SW480 (cell line): Measurements from ENCODE around the gene TMEM184B.

Experiments
- DNase-seq: peaks from one replicate; pipeline ENCODE4 v3.0.0-alpha.2; 2016; ENCODE audit warnings: low spot score

The TMEM184B gene

DNA sequence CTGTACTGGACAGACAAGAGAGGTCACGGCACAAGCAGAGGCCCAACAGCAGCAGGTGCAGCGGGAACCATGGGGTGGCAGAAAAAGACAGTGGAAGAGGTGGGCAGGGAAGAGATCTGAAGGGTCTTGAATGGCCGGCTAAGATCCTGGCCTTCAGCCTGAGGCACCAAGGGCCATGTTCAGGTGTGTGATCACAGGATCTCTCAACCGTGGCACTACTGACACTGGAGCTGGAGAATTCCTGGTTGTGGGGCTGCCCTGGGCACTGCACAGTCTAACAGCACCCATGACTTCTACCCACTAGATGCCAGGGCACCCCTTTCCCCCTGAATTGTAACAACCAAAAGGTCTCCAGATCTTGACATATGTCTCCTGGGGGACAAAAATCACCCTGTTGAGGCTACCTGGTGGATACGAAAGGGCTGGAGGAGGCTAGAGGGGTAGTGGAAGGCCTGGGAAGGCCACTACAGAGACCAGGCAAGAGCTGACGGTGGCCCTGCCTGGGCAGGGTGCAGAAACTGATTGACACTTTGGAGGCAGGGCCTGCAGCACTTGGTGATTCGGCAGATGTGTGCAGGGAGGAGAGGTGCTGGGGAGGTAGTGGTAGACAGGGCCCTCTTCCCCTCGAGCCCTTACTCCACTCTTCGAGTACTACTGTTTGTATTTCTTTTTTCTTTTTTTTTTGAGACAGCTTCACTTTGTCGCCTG, 36.1 kb upstream of the TMEM184B start:
- DNase-seq = no peak

DNA sequence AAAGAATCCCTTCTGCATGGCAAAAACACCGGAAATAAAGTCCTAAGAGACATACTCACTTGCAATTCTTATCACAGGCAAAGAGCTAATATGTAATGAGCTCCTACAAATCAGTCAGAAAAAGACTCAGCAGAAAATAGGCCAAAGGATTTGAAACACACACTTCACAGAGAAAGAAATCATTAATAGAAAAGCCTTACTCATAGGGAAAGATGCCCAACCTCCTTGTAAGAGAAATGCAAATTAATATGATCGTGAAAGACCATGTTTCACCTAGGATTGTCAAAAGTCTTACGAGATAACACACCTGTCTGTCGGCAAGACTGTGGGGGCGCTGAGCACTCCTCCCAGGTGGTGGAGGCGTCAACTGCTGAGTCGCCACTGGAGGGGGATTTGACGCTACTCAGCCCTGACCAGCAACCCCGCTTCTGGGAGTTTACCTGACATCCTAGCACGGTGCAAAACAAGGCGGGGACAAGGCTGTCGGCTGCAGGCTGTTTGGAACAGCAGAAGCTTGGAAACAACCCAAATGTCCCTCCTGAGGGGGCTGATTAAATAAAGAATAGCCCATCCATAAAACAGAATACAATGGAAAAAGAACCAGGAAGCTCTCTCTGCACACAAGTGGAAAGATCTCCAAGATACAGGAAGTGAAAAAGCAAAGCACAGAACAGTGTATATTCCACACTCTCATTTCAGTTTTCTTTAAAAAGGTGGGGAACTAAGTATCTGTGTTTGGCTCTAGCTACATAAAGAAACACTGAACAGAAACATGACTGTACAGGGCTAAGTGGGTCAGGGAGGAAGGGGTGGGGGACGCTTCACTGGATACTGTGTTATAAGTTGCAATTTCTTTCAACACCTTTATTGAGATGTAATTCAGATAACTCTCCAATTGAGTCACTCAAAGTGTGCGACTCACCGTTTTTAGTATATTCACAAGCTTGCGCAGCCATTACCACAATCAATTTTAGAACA, 33.0 kb upstream of the TMEM184B start:
- no peak for DNase-seq

DNA sequence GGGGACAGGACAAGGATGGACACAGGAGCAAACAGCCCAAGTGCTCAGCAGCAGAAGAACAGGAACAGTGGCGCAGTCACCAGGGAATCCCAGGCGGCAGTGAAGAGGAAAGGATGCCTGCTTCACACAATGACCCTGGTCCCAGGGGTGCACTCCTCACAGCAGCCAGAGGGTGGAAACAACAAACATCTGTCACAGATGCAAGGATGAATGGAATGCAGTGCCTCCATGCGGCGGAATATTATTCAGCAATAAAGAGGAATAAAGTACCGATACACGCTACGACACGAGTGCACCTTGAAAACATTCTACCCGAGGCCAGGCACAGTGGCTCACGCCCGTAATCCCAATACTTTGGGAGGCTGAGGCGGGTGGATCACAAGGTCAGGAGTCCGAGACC, 31.7 kb upstream of the TMEM184B start:
- DNase-seq = no peak

DNA sequence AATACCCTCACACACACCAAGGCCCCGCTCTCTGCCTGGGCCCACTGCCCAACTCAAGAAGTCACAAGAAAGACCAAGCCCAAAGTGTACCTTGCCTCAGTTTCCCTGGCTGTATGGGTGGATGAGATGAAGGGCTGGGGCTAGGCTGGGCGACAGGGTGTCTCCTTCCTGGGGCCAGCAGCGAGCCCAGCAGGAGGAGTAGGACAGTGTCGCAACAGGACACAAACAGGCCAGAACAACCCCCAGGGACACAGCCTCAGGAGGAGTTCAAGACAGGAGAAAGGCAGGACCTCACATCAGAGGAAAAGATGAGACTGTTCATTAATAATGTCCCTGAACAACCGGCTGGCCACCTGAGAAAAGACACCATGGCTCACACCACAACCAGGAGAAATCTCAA, 31.2 kb upstream of the TMEM184B start:
- DNase-seq = no peak

DNA sequence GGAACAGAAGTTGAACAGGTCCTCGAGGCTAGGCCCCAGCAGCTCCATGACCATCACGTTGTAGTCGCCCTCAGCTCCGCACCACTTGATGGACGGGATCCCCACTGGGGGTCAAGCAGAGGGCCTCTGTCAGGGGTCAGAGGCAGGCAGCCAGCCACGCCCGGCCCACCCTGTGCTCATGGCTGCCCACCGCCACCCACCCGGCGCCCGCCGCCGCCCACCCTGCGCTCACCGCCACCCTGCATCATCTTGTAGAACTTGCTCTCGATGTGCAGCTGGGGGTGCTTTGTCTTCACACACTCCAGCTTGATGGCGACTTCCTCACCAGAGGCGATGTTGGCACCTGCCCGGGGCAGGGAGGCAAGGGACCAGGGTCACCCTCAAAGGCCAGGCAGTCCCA, 30.1 kb upstream of the TMEM184B start:
- DNase-seq = no peak

DNA sequence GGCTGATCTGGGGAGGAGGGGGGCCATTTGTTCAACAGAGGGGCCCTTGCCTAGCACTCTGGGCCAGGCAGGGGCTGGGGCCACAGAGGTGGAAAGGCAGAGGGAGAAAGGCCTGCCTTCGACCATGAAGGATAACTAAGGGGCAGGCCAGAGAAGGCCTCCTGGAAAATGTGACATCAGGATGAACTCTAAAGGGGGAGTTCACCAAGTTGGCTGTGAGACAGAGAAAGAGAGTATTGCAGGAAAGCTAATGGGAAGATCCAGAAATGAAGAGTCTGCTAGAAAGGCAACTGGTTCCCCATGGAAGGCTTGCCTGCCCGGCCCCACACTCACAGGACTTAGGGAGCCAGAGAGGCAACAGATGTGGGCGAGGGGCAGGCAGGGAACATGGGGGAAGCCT, 28.1 kb upstream of the TMEM184B start:
- no peak for DNase-seq

DNA sequence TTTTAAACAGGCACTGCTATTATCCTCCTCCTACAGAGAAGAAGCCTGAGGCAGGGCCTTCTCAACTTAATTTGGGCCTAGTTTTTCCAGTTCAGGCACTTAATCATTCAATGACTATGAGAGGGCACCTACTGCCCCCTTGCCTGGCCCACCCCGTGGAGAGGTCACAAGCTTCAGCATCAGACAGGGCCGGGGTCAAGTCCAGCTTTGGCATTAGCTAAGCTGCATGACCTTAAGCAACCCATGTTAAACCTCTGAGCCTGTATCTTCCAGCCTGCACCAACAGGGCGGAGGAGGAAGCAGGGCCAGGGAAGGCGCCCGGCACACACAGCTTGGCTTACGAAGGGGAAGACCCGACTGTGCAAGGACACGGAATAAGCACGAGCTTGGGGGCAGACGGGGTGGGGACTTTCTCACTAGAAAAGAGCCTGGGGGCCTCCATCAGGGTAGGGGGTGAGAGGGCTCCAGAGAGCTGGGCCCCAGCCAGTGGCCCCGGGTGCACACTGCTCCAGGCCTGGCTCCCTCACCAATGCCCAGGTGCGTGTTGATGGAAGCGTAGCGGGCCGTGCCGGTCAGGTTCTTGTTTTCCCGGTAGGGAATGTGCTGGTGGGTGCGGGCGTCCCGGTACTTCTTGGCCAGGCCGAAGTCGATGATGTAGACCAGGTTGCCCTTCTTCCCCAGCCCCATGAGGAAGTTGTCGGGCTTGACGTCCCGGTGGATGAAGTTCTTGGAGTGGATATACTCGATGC, 27.6 kb upstream of the TMEM184B start:
- no peak for DNase-seq

DNA sequence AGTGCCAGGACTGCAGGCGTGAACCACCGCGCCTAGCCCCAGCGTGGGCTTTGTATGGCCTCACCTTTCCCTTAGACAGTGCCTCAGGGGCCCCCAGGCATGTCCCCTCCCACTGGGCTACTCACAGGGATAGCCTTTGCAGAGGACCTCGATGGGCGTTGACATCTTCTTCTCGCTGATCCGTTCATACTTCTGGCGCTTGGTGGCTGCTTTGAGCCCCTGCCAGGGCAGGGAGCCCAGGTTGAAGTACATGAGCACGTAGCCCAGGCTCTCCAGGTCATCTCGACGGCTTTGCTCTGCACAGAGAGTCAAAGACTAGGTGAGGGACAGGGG, 26.9 kb upstream of the TMEM184B start:
- no peak for DNase-seq

DNA sequence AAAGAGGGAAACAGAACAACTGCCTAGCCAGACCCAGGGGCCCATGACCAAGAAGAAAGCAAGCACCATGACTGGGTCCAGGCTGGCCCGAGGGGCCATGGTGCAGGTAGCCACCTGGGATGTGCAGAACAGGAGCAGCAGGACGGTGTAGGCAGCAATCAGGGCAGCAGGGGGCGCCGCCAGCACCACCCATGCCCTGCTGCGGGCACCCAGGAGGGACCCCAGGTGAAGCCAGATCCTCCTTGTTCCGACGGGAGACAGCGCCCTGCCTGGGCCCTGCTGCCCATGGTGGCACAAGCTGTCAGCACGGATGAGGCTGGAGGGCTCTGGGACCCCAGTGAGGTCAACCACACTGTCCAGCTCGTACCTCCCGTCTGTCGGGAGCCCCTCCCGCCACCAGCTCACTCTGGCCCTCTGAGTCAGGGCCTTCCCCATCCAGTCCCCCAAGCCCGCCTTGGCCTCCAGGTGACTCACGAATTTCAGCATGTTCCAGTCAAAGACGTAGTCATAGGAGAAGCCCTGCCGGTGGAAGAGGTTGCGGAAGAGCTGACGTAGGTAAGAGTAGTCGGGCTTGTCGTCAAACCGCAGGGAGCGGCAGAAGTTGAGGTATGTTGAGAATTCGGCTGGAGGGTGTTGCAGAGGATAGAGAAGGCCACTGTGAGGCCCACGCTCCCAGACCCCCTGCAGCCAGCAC, 25.6 kb upstream of the TMEM184B start:
- no peak for DNase-seq

DNA sequence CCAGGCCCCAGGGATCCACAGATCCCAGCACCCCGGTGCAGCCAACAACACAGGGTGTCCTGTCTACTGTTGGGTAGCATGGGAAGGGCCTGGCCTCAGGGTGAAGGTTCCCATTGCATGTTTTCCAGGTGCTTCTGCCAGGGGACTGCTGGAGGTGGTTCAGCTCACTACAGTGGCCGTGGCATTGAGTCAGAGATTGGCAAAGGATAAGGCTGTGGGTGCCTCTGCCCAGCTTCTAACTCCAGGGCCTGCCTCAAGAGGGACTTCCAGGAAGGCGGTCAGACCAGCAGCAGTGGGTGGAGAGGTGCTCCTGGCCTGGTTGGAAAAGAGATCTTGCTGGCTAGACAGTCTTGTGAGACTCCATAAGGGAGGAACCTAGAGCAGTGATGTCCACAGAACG, 23.6 kb upstream of the TMEM184B start:
- no peak for DNase-seq

DNA sequence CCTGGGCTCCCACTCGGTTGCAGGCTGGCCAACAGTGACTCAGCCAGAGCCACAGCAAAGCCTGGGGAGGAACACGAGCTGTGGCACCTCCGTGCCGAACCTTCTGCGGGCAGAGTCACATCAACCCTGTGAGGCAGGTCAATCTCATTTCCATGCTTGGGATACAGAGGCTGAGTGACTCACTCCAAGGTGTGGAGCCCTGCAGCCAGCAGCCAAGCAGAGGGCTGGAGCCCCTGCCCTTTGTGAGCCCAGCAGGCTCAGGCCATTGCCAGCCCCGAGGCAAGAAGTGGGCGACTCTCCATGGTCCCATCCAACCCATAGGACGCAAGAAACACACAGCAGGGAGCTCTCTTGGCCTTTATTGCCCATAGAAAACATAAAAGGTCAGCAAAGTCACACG, 23.1 kb upstream of the TMEM184B start:
- DNase-seq = no peak

DNA sequence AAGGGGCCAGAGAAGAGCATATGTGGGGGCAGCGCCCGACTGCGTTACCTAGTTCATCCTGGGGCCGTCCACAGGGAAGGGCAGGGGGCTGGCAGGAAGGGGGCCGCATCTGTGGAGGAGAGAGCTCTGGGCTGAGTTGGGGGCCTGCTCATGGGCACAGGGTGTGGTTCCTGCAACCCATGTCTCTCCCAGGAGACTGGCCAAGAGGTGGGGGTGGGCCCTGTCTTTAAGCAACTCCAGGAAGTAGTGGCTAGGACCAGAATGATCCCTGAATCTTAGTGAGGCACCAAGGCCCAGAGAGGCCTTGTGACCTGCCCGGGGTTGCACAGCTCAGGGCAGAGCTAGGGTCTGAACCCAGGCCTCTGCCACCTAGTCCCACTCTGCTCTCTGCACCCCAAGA, 22.5 kb upstream of the TMEM184B start:
- DNase-seq = no peak

DNA sequence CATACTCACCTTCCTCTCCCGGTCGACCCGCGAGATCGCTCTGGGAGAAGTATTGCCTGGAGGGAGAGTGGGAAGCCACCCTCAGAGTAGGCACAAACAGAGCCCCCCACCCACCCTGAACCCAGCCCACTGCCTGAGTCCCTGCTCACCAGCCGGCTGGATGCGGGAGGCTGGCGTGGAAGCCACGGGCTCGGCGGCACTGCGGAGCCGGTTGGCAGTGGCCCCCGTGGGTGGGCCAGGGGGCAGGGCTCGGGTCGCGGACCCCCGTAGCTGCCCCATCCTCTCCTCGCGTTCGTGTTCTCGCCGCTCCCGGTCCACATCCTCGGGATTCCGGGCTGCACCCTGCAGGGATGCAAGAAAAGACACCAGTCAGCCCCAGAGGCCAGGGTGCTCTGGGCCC, 21.4 kb upstream of the TMEM184B start:
- no peak for DNase-seq

DNA sequence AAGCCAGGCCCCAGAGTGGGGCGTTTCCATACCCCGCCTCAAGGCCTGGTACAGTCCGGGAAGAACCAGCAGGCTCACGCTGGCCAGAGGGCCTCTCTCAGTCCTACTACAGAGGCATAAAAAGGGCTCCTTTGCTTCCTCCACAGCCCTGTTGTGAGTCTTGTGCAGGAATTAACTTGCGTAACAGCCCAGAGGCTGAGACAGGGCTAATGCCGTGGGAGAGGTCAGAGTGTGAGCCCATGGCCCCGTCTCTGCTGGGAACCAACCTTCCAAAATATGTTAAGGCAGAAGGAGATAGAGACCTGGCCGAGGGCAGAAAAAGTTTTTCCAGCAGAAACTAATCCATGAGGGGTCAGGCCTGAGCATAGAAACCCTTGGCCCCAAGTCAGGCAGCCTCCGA, 19.9 kb upstream of the TMEM184B start:
- DNase-seq = no peak

DNA sequence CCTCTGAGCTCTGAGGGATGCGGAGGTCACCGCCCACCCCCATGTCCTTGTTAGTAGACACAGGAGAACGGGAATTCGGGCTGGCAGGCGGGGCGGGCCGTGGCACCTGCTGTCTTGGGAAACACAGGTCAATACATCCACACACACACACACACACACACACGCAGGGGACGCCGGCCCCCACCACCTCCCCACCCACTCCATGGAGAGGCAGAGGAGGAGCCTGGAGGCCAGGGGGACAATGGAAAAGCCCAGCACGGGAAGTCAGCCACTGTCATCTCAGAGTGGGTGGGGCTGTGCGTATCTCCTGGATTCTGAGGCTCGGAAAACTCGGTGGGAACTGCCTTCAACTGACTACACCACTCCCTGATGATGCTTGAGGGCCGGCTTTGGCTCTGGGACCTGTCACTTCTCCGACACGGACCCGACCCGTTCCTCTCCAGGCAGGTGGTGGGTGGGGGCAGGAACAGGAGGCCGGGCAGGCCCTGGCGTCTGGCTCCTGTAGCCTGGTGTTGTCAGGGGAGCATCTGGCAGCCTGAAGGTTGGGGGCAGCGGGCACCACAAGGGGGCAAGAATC, 18.5 kb upstream of the TMEM184B start:
- no peak for DNase-seq

DNA sequence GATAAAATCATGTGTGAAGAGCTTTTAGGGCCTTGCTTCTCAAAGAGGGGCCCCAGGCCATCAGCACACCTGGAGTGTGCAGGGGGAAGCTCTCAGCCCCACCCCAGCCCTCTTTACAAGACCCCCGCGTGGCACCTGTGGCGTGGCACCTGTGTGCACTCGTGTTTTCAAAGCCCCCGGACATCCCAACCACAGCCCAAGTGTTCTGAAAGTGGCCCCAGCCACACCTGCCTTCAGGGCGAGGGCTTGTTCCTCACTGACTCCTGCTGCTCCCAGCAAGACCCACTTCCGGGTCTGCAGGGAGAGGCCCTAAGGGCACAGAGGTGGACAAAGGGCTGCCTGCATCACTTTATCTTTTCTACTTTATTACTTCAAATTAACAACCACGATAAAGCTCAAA, 17.5 kb upstream of the TMEM184B start:
- DNase-seq = no peak

DNA sequence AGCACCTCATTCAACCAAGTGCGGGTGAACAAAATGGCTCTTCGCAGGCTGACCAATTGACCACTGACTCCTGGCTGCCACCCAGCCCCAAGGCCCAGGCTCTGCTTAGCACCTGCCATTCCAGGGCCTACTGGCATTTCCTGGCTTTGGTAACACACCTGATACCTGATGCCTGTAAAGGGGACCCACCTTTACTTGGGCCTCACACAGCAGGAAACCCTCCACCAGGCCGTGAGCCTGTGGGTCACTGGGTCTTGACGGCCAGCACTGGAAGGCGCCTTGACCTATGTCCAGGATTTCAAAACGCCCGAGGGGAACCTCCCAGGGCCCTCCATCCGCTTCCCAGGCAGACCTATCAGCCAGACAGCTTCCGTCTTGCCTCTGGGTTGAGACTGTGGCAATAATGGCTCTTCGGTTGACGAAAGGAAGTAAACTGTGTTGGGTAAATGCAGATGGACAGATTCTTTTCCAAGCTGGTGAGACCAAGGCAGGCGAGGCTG, 16.8 kb upstream of the TMEM184B start:
- no peak for DNase-seq

DNA sequence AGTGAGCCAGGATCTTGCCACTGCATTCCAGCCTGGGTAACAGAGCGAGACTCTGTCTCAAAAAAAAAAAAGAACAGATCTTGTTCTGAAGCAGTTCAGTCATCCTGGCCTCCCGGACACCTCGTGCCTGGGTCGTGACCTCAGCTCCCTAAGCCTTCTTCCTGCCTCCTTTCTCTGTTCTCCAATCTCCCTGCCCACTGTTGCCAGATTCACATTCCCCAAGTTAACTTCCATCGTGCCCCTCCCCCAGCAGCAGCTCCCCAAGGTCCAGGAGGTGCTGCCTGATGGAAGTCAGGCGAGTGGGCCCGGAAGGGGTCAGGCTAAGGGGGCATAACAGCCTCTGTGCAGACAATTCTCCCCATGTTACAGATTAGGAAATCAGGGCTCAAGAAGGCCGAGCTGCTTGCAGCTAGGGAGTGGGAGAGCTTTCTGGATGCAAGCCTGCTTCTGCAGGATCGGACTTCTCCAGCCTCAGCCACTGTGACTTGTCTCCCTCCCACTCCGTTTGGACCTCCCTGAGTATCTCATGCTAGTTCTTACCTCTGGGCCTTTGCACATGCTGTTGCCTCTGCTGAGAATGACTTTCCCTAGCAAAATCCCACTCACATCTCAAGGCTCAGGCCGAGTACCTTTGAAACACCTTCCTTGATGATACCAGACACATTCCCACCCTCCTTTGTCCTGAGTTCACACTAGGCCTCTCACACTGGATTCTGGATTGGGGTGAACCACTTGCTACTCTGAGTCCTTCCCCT, 14.3 kb upstream of the TMEM184B start:
- no peak for DNase-seq

DNA sequence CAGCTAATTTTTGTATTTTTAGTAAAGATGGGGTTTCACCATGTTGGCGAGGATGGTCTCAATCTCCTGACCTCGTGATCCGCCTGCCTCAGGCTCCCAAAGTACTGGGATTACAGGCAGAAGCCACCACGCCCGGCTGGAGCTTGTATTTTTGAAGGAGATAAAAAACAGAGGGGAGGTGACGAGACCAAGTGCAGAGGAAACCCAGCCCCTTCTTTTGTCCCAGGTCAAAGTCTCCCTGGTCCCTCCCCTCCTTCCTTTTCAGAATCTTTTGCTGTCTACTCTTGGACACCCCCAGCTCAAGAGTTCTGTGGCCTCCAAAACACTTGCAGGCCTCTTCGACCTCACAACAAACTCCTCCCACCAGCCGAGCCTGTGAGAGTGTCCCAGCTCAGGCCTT, 12.2 kb upstream of the TMEM184B start:
- DNase-seq = no peak

DNA sequence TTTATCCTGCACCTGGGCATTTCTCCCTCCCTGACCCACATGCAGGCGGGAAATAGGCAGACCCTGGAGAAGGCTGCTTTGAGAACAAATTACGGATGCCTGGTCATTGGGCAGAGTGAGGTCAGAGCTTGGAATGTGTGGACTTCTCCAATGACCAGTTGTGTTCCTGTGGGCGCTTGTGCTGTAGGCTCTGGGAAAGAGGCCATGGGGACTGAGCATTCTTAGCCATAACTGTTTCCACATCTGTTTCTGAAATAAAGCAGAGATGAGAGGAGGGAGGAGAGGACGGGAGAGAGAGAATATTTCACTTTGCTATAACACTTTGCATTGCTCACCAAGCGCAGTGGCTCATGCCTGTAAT, 11.2 kb upstream of the TMEM184B start:
- no peak for DNase-seq

DNA sequence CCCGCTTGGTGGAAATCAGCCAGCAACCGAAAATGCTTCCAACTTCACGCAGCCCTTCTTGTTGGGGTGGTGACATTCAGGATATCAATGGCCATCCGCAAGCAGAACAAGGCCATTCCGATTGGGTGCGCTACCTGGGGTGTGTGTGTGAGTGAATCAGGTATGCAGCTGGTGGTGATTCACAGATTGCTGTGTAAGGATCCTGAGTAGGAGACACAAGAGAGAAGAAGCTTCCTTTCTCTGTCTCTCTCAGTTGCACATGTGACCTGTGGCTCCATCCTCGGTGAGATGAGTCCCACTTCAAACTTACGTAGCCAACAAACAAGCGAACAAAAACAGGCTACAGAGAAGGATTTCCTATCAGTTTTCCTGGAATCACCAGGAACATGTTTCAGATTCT, 9.6 kb upstream of the TMEM184B start:
- DNase-seq = no peak
